Fibroblast of the conjunctiva (primary cell): Measurements from ENCODE around the gene SCAP.
"Not testable (repeated sequence)": the region's sequence is repeated elsewhere in the genome, so short reads cannot be mapped to it uniquely, and the experiment has no call there.

Experiments used
- DNase-seq: peaks from one replicate; pipeline ENCODE4 v3.0.0-alpha.2; 2010; ENCODE audit warnings: low read depth

Gene SCAP

DNA sequence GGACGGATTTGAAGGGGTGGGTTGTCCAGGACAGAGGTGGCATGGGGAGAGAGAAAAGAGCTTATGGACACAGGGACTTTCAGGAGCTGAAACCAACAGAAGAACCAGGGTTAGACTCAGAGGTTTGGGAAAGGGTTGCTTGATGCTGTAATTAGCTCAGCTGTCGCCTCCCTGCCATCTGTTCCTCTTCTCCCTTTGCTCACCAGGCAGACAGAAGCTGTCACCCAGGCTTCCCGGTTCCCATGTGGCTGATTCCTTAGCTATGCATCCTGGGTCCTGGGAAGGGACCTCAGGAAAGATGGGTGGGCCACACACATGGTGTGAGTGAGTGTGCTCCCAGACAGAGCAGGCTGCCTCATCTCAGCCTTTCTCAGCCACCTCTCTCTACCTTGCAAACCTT lies 80.9 kb downstream of the SCAP start:
- no peak for DNase-seq

DNA sequence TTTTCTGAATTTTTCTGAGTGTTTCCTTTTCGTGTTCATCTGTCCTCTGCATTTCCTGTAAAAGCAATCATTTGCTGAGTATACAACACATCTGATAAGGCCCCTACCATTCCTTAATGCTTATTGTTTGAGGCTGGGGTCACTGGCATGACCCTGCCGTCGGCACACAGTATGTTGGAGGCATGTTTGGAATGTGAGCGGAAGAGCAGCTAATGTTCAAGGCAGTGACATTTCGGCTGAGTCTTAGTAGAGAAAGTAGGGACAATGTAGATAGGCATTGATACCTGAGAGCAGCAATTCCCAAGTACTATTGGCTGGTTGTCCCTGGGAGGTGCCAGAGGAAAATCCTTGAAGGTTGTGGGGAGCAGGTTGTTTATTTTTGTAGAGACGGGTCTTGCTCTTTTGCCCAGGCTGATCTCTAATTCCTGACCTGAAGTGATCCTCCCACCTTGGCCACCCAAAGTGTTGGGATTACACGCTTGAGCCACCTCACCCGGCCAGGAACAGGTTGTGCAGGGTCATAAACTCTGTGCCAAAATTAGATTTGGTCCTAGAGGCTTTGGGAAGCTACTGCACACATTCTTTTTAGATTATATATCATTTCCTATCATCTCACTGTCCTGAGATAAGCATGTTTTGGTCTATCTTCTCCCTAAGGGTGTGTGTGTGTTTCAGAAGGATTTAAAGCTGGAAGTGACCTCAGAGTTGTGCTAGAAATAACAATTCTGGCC lies 81.4 kb downstream of the SCAP start:
- no peak for DNase-seq

- DNase-seq: no peak
These were observed 82.8 kb downstream of the SCAP start for GRCh38 chr3:47392933-47393332.

GRCh38 chr3:47385796-47386195 lies 89.9 kb downstream of the SCAP start:
- DNase-seq: no peak

DNA sequence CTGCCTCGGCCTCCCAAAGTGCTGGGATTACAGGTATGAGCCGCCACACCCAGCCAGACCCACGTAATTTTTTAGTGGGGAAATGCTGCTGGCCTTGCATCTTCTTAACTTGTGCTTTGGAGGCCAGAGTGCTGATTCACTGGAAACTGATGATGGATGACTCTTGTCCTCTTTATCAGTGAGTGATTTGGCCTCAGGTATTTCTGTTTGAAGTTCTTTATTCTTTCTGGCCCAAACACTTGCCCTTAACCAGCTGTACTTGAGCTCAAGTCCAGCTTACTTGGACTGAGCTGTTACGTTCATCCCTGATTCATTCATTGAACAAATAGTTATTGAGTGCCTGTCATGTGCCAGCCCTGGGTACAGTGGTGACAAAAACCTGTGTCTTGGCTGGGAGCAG lies 90.7 kb downstream of the SCAP start:
- DNase-seq: no peak

DNA sequence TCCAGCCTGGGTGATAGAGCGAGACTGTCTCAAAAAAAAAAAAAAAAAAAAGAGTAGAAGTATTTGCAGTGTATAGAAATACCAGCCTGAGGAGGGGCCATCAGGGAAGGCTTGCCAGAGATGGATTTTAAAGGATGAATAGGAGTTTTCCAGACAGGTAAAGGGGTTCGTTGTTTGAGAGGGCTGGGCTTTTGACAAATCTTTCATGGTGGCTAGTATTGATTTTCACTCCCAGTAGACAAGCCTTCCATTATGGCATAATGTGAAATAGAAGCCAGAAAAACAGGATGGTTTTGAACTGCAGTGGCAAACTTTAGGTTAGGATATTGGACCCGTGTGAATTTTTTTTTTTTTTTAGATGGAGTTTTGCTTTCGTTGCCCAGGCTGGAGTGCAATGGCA lies 91.3 kb downstream of the SCAP start:
- DNase-seq: no peak

DNA sequence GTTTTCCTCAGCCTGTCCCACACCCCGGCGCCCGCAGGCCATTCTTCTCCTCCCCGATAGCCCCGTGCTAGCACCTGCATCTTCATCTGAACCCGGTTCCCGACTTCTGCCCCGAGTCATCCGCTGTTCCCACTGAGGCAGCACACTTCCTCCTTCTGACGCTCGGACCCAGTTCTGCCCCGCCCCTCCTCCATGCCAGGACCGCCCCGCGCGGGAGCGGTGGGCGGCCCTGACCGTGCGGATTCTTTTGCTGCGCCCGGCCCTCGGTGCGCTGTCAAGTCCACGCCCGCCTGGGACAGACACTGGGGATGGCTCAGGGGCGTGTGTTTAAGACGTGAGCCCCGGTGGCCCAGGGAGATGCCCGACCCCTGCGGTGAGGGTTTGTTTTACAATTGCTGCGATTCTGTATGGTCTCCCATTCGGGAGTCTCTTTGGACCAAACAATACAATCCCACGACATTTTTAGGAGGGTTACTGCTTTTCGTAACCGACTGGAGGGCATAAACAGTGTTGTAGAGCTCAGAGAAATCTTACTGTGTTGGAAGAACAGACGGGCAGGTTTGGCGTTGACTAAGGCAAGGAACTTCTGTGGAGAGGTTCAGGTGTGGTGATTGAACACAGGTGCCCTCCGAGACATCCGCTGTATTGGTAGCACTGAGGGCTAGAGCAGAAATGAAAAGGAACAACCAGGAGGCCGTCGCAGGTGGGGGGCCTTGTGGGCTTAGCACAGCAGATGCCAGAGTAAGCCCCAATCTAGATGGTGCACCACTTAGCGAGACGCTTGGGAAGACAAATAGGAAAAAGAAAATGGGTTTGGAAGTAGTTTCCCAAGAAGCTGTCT lies 94.2 kb downstream of the SCAP start:
- peak; percentile 74 for DNase-seq

GRCh38 chr3:47380601-47381316 lies 95.0 kb downstream of the SCAP start, which contains the start of gene PTPN23:
PTPN23 (plus strand) TSS chr3:47381021; CDS start chr3:47381097, 76 bp downstream.
- peak; percentile 99 for DNase-seq

DNA sequence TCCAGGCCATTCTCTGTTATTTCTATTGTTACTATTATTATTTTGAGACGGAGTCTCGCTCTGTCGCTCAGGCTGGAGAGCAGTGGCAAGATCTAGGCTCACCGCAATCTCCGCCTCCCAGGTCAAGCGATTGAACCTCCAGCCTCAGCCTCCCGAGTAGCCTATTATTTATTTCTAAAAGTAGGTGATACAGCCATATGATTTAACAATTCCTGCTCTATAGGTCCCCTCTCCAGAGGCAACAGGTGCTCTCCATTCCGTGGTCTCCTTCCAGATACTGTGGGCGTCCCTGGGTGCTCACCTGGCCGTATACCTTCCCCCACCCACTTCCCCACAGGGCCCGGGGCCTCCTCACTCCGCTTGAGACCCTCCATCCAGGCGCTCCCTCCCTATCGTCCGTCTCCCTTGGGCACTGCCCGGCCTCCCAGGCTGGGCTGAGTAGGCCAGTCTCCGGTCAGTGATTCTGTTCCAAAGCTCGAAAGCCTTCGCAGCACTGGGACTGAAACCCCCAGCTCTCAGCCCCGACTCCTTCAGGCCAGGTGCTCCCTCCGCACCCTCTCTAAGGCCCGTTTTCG lies 95.6 kb downstream of the SCAP start:
- no peak for DNase-seq

DNA sequence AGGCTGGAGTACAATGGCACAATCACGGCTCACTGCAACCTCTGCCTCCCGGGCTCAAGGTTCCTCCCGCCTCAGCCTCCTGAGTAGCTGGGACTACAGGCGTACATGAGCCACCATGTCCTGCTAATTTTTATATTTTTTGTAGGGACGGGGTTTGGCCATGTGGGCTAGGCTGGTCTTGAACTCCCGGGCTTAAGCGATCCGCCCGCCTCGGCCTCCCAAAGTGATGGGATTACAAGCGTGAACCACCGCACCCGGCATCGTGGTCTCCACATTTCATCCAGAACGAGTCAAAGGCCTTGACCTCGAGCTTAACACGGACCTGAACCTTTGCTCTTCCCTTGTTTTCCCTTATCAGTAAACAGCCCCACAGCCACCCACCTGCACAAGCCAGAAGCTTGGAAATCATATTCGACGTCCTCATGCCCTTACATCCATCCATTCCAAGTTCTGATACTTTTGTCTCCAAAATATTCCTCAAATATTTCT lies 96.3 kb downstream of the SCAP start:
- DNase-seq: no peak

DNA sequence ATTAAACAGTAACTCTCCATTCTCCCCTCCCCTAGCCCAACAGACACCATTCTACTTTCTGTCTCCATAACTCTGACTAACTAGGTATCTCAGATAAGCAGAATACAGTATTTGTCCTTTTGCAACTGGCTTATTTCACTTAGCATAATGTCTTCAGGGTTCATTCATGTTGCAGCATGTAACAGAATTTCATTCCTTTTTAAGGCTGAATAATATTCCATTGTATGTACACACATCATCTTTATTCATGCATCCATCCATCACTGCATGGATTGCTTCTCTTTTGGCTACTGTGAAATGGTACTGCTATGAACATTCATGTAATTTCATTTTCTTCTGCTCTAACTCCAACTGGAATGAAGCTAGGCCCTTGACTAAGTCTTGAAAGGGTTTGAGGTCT lies 96.9 kb downstream of the SCAP start:
- no peak for DNase-seq

GRCh38 chr3:47377186-47377585 lies 98.6 kb downstream of the SCAP start:
- DNase-seq: no peak

DNA sequence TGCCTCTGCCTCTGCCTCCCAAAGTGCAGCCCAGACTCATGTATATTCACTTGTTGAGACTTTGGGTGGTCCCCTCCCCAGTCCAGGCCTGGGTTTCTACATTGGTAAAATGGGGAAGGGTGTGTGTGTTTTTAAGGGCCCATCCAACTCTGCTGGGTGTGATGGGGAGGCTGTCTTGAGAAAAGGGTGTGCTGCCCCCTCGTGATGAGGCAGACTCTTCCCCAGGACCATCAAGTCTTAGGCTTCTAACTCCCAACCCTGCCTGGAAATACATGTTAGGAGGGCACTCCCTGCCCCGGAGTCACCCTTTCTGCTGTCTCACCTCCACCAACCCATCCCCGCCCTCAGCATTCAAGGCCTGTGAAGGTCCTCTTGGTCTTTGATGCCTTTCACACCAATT lies 99.3 kb downstream of the SCAP start:
- DNase-seq: no peak

DNA sequence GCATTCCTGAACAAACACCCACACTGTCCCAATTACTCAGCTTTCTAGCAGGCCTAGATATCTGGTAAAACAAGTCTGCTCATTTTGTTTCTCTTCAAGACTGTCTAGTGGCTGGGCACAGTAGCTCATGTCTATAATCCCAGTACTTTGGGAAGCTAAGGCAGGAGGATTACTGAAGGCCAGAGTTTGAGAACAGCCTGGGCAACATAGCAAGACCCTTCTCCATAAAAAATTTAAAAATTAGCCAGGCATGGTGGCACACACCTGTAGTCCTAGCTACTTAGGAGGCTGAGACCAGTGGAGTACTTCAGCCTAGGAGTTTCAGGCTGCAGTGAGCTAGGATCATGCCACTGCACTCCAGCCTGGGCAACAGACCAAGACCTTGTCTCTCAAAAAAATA lies 101.2 kb downstream of the SCAP start:
- no peak for DNase-seq

DNA sequence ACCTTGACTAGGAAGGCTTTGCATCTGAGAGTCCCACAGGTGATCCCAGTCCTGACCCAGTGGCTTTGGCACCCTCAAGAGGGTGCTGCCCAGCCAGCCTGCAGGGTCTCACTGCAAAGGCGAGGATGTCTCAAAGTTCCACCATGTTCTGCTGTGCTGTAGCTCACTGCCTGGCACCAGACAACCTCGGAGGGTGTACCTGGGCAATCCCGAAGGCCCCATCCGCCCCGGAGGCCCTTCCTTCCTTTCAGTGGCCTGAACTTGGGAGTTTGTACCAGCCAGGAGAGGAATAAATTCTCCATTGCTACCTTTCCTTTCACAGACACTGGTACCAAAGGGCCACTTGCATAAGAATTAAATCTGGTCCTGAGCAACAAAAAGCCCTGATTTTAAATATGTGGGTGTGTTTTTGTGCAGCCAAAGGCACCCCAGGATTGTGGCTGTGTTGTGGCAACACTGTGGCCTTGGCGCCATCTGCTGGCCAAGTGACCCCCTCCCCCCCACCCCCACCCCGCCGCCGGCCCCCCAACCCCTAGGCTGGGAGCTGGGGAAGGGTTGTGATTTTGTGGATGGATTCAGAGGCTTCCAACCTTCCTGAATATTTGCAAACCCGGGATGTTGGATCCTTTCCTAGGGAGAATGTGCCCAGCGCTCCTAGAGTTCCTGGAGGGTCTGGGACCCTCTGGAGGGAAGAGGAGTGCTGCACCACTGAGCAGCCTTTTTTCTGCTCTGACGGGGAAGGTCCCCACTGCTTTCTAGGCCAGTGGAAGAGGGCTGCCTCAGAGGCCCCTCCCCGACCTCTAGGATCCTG lies 104.6 kb downstream of the SCAP start:
- no peak for DNase-seq

DNA sequence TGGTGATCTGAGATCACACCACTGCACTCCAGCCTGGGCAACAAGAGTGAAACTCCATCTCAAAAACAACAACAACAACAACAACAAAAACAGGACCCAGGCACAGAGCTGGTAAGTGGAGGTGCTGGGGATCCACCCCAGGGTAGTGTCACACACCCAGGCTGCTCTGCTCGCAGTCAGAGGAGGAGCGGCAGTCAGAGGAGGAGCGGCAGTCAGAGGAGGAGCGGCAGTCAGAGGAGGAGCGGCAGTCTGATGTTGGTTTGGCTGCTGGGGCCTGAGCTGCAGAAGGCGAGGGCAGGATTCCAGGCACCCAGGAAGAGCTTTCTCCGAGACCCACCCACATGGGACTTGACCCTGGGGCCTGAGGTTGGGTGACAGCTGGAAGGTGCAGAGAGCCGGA lies 105.7 kb downstream of the SCAP start:
- not testable (repeated sequence) for DNase-seq

- DNase-seq: no peak
These were observed 108.1 kb downstream of the SCAP start for GRCh38 chr3:47367631-47368030.

DNA sequence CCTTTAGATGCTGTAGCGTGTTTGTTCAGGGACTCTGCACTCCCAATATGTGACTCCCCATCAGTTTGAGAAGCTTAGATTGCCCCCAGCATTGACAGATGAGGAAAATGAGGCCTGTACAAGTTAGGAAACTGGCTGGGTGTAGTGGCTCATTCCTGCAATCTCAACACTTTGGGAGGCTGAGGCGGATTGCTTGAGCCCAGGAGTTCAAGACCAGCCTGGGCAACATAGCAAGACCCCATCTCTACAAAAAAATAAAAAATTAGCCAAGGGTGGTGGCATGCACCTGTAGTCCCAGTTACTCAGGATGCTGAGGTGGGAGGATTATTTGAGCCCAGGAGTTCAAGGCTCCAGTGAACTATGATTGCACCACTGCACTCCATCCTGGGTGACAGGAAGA lies 108.9 kb downstream of the SCAP start:
- no peak for DNase-seq

GRCh38 chr3:47365213-47366153 lies 110.3 kb downstream of the SCAP start:
- peak; percentile 63 for DNase-seq
